Measurements from ENCODE around the gene TAOK1. TPM values are rescaled to one million over a fixed set of nuclear protein-coding genes. Genes with fewer than 3 reads are reported as not detected.
"Not testable (repeated sequence)": the region's sequence is repeated elsewhere in the genome, so short reads cannot be mapped to it uniquely, and the experiment has no call there.

The TAOK1 gene
- total and polyA plus RNA-seq, 2 experiments from 2014 or later: 5.8 to 43.1 TPM

- no peak overlapping the region for H3K4me3 ChIP-seq
- H3K4me1 ChIP-seq (ENCODE audit: low read depth): no peaks in the 10 kb centered on the region
- no peaks in the 10 kb centered on the region for H3K27me3 ChIP-seq
- TF ChIP-seq CTCF (IDR thresholded peaks at IDR 0.05; ENCODE audit: low read depth, low read length): no peak
- H3K36me3 ChIP-seq: peaks cover 23% of the 10 kb centered on the region
- peak in 1 of 2 donors; percentile 41 for DNase-seq (ENCODE audit: low read depth in 1 of 2, low spot score in 1 of 2)
- H3K9me3 ChIP-seq (ENCODE audit: low read depth): no peaks in the 10 kb centered on the region
- H3K27ac ChIP-seq: no peak overlapping the region
Observed at GRCh38 chr17:29546830-29547229, 156.7 kb downstream of the TAOK1 start.

GRCh38 chr17:29549177-29549923 is 159.2 kb downstream of the TAOK1 start:
- Histone ChIP-seq H3K27me3 (no peaks in the 10 kb centered on the region), H3K27ac (no peak overlapping the region), H3K4me1 (ENCODE audit: low read depth) (no peaks in the 10 kb centered on the region), H3K4me3 (no peak overlapping the region), H3K36me3 (peaks cover 3% of the 10 kb centered on the region), H3K9me3 (ENCODE audit: low read depth) (no peaks in the 10 kb centered on the region)
- no peak for TF ChIP-seq CTCF (IDR thresholded peaks at IDR 0.05; ENCODE audit: low read depth, low read length)
- DNase-seq (ENCODE audit: low read depth in 1 of 2, low spot score in 1 of 2): peak in 1 of 2 donors; percentile 60

GRCh38 chr17:29555840-29556239 is 165.7 kb downstream of the TAOK1 start:
- TF ChIP-seq CTCF (IDR thresholded peaks at IDR 0.05; ENCODE audit: low read depth, low read length): no peak
- no peak overlapping the region for H3K4me3 ChIP-seq
- DNase-seq (ENCODE audit: low read depth in 1 of 2, low spot score in 1 of 2): no peak

GRCh38 chr17:29557085-29557738 is 167.0 kb downstream of the TAOK1 start:
- Histone ChIP-seq H3K27me3 (no peaks in the 10 kb centered on the region), H3K4me3 (no peak overlapping the region), H3K9me3 (ENCODE audit: low read depth) (no peaks in the 10 kb centered on the region), H3K36me3 (no peaks in the 10 kb centered on the region), H3K4me1 (ENCODE audit: low read depth) (no peaks in the 10 kb centered on the region), H3K27ac (no peak overlapping the region)
- TF ChIP-seq CTCF (IDR thresholded peaks at IDR 0.05; ENCODE audit: low read depth, low read length): no peak
- peak in 1 of 2 donors; percentile 54 for DNase-seq (ENCODE audit: low read depth in 1 of 2, low spot score in 1 of 2)

More at GRCh38 chr17:29555840-29556239, 165.7 kb downstream of the TAOK1 start:
- H3K27ac ChIP-seq: no peak overlapping the region
- no peaks in the 10 kb centered on the region for H3K27me3 ChIP-seq
- no peaks in the 10 kb centered on the region for H3K4me1 ChIP-seq (ENCODE audit: low read depth)
- H3K9me3 ChIP-seq (ENCODE audit: low read depth): no peaks in the 10 kb centered on the region
- no peaks in the 10 kb centered on the region for H3K36me3 ChIP-seq

GRCh38 chr17:29557739-29558116 is 167.6 kb downstream of the TAOK1 start:
- Histone ChIP-seq H3K4me1 (ENCODE audit: low read depth) (no peaks in the 10 kb centered on the region), H3K27me3 (no peaks in the 10 kb centered on the region), H3K4me3 (no peak overlapping the region), H3K9me3 (ENCODE audit: low read depth) (no peaks in the 10 kb centered on the region), H3K36me3 (no peaks in the 10 kb centered on the region), H3K27ac (no peak overlapping the region)
- no peak for DNase-seq (ENCODE audit: low read depth in 1 of 2, low spot score in 1 of 2)
- no peak for TF ChIP-seq CTCF (IDR thresholded peaks at IDR 0.05; ENCODE audit: low read depth, low read length)

GRCh38 chr17:29558139-29558538 is 168.0 kb downstream of the TAOK1 start:
- H3K27ac ChIP-seq; H3K9me3 ChIP-seq (ENCODE audit: low read depth); H3K4me3 ChIP-seq; H3K36me3 ChIP-seq; H3K27me3 ChIP-seq; H3K4me1 ChIP-seq (ENCODE audit: low read depth); DNase-seq (ENCODE audit: low read depth in 1 of 2, low spot score in 1 of 2): not testable (repeated sequence)

All from cardiac muscle cell (in vitro differentiated cells and primary cell).